Colonic mucosa (tissue), 4 donors: ENCODE measurements around the gene MBLAC1. TPM values are rescaled to one million over a fixed set of nuclear protein-coding genes. Genes with fewer than 3 reads are reported as not detected.

Source experiments
- DNase-seq: peaks from one replicate; pipeline ENCODE4 v3.0.0-alpha.2; 2020
- H3K27ac ChIP-seq: fragments of 200-600 bp; one replicate; pipeline ENCODE4 v1.8.0; 2021
- H3K27me3 ChIP-seq: fragments of 200-600 bp; one replicate; pipeline ENCODE4 v1.8.0; 2021
- H3K36me3 ChIP-seq: fragments of 200-600 bp; one replicate; pipeline ENCODE4 v1.8.0; 2021
- H3K4me1 ChIP-seq: fragments of 200-600 bp; one replicate; pipeline ENCODE4 v1.8.0; 2021; ENCODE audit warnings: mild to moderate bottlenecking
- H3K4me3 ChIP-seq: fragments of 200-600 bp; one replicate; pipeline ENCODE4 v1.8.0; 2021
- H3K9ac ChIP-seq, 2 donors: one replicate each; pipeline ENCODE4 v1.7.0; 2013; ENCODE audit warnings: control low read depth in 2 of 2, low read depth in 2 of 2, low read length in 2 of 2
- H3K9me3 ChIP-seq: fragments of 200-600 bp; one replicate; pipeline ENCODE4 v1.8.0; 2021
- intact Hi-C: fragments of 100-400 bp; cut with DNase I; formaldehyde crosslinking; loops from one replicate; pipeline ENCODE4 v1.14.1; 2022
- total RNA-seq, 2 donors: library from RNA; stranded (reverse); fragmentation: NEBNext Ultra II Directional in 1 of 2; extraction: Animal tissue kit (Norgen Biotek cat#: 25700) in 1 of 2; gene quantifications; one replicate each; pipeline ENCODE4 v1.2.1, GENCODE V29; 2021
- TF ChIP-seq, protein P1 (sequence below): fragments of 200-600 bp; IDR thresholded peaks from one replicate; pipeline ENCODE4 v1.8.0; 2022; ENCODE audit warnings: antibody characterized with exemption, mild to moderate bottlenecking
- donor health status: healthy.
- donor health status: DM: no; HTN: no; CAD: no.
- donor health status: DM: no; HTN: no; CAD: no.

MBLAC1 gene
- total RNA-seq, 2 donors from 2014 or later: 1.9 to 4.1 TPM

DNA sequence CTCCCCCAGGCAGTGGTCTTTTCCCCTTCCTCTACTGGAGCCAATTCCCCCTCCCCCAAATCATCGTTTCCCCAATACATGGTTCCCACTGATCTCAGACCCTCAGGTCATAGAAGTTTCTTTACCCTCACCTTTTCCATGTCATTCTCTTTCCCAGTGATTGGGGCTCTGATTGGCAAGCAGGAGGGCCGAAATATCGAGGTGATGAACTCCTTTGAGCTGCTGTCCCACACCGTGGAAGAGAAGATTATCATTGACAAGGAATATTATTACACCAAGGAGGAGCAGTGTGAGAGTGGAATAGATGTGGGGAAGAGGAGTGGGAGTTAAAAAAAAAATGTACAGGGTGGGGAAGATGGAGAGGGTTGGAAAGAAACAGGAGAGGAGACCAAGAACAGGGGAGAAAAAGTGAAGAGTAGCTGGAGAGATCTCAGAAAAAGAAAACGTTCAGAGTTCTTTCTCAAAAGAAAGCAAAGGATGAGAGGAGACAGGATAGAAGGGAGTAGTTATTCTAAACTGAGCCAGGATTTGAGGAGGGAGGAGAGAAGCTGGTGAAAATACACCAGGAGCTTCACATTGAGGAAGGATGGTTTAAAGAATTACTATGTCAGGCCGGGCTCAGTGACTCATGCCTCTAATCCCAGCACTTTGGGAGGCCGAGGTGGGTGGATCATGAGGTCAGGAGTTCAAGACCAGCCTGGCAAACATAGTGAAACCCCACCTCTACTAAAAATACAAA, 37.1 kb upstream of the MBLAC1 start:
- peak overlapping the region; percentile 75 for H3K27ac ChIP-seq
- peaks cover 15% of the 10 kb centered on the region for H3K36me3 ChIP-seq
- H3K4me1 ChIP-seq: peaks cover 3% of the 10 kb centered on the region
- DNase-seq: no peak
- TF ChIP-seq, protein P1, sequence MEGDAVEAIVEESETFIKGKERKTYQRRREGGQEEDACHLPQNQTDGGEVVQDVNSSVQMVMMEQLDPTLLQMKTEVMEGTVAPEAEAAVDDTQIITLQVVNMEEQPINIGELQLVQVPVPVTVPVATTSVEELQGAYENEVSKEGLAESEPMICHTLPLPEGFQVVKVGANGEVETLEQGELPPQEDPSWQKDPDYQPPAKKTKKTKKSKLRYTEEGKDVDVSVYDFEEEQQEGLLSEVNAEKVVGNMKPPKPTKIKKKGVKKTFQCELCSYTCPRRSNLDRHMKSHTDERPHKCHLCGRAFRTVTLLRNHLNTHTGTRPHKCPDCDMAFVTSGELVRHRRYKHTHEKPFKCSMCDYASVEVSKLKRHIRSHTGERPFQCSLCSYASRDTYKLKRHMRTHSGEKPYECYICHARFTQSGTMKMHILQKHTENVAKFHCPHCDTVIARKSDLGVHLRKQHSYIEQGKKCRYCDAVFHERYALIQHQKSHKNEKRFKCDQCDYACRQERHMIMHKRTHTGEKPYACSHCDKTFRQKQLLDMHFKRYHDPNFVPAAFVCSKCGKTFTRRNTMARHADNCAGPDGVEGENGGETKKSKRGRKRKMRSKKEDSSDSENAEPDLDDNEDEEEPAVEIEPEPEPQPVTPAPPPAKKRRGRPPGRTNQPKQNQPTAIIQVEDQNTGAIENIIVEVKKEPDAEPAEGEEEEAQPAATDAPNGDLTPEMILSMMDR: no peak
- intact Hi-C loops: no loop called here
- no peaks in the 10 kb centered on the region for H3K27me3 ChIP-seq
- H3K9me3 ChIP-seq: no peaks in the 10 kb centered on the region
- peak overlapping the region; percentile 93 to 97 for H3K9ac ChIP-seq
- peak overlapping the region; percentile 66 for H3K4me3 ChIP-seq

GRCh38 chr7:100090527-100091410, 36.0 kb upstream of the MBLAC1 start:
- intact Hi-C loops: no loop called here
- peaks cover 26% of the 10 kb centered on the region for H3K36me3 ChIP-seq

DNA sequence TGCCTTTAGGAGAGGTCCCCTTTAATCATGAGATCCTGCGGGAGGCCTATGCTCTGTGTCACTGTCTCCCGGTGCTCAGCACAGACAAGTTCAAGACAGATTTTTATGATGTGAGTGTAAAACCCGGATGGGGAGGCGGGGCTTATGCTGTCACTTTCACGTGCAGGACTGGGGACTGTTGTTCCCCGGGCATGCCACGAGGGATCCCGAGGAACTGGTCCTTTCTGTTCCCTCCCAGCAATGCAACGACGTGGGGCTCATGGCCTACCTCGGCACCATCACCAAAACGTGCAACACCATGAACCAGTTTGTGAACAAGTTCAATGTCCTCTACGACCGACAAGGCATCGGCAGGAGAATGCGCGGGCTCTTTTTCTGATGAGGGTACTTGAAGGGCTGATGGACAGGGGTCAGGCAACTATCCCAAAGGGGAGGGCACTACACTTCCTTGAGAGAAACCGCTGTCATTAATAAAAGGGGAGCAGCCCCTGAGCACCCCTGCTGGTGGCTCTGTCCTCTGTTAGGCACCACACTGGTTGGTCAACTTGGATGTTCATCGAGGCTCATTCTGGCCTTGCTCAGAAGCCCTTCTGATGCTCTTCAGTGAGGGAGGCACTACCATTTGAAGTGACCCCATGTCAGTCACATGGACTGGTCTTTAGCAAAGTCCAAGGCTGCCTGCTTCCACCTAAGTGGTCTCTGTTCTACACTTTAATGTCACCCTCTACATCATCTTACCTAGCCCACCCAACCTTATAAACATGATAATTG, 35.2 kb upstream of the MBLAC1 start:
- Histone ChIP-seq H3K4me3 (no peak overlapping the region), H3K36me3 (peaks cover 32% of the 10 kb centered on the region), H3K9ac (no peak overlapping the region), H3K27me3 (no peaks in the 10 kb centered on the region), H3K27ac (no peak overlapping the region), H3K9me3 (no peaks in the 10 kb centered on the region), H3K4me1 (peaks cover 3% of the 10 kb centered on the region)
- TF ChIP-seq, protein P1: no peak
- DNase-seq: no peak
- intact Hi-C loops: no loop called here

More at GRCh38 chr7:100090527-100091410, 36.0 kb upstream of the MBLAC1 start:
- Histone ChIP-seq H3K9me3 (no peaks in the 10 kb centered on the region), H3K27me3 (no peaks in the 10 kb centered on the region), H3K4me3 (no peak overlapping the region), H3K4me1 (peaks cover 3% of the 10 kb centered on the region), H3K9ac (no peak overlapping the region), H3K27ac (no peak overlapping the region)
- TF ChIP-seq, protein P1: no peak
- DNase-seq: no peak

DNA sequence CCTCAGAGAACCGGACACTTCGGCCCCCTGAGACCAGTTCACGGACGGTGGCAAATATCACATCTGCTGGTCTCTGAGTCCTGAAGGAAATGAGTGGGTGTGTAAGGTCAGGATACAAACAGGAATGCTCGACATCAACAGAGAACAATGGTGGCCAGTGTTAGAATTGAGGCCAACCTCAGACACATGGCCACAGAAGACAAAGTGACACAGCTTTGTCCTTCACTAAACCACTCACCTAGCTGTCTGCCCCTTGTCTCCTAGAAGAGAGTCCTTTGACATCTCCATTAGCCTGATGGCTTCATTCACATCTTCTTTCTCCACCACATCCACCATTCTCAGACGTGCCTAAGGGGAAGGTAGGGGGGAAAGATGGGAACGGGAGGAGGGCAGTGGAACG, 33.7 kb upstream of the MBLAC1 start:
- TF ChIP-seq, protein P1: no peak
- intact Hi-C loops: no loop called here
- Histone ChIP-seq H3K4me1 (peaks cover 3% of the 10 kb centered on the region), H3K9ac (no peak overlapping the region), H3K9me3 (no peaks in the 10 kb centered on the region), H3K36me3 (peaks cover 37% of the 10 kb centered on the region), H3K4me3 (no peak overlapping the region), H3K27me3 (no peaks in the 10 kb centered on the region), H3K27ac (no peak overlapping the region)
- no peak for DNase-seq

DNA sequence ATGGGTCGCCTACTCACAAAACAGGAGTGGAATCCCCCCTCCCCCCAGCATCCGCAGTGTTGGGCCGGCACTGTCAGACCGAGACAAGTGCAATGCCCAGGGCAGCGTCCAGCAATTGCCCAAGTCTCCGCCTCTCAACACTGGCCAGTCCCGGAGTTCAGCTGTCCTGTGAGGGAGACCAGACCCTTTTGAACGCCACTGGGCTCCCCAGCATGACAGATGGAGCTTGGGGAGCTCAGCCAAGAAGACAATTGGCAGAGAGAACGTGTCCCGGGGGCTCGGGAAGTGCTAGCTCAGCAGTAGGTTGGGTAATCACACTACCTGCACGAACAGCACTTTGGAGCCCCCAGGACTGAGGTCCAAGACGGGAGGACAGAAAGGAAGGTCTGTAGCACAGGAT, 33.3 kb upstream of the MBLAC1 start:
- intact Hi-C loops: no loop called here
- Histone ChIP-seq H3K4me3 (no peak overlapping the region), H3K27ac (no peak overlapping the region), H3K9me3 (no peaks in the 10 kb centered on the region), H3K4me1 (peaks cover 3% of the 10 kb centered on the region), H3K27me3 (no peaks in the 10 kb centered on the region), H3K9ac (no peak overlapping the region), H3K36me3 (peaks cover 42% of the 10 kb centered on the region)
- DNase-seq: no peak
- TF ChIP-seq, protein P1: no peak
